ENCODE results near the gene MPP3.

MPP3 gene

GRCh38 chr17:43772877-43773648, 59.9 kb downstream of the MPP3 start:
- no peak for DNase-seq (ENCODE audit: low spot score)

- no peak for DNase-seq (ENCODE audit: low spot score)
Observed at GRCh38 chr17:43771463-43771862, 61.5 kb downstream of the MPP3 start.

- no peak for DNase-seq (ENCODE audit: low spot score)
Observed at GRCh38 chr17:43770957-43771356, 62.0 kb downstream of the MPP3 start.

GRCh38 chr17:43769859-43770258, 63.1 kb downstream of the MPP3 start:
- DNase-seq (ENCODE audit: low spot score) = no peak

- DNase-seq (ENCODE audit: low spot score) = no peak
Observed at GRCh38 chr17:43769426-43769825, 63.5 kb downstream of the MPP3 start.

GRCh38 chr17:43768943-43769342, 64.0 kb downstream of the MPP3 start:
- DNase-seq (ENCODE audit: low spot score) = no peak

- no peak for DNase-seq (ENCODE audit: low spot score)
Observed at GRCh38 chr17:43768382-43768781, 64.6 kb downstream of the MPP3 start.

GRCh38 chr17:43767713-43768059, 65.3 kb downstream of the MPP3 start:
- no peak for DNase-seq (ENCODE audit: low spot score)

GRCh38 chr17:43767053-43767712, 65.8 kb downstream of the MPP3 start:
- no peak for DNase-seq (ENCODE audit: low spot score)

GRCh38 chr17:43766413-43767052, 66.4 kb downstream of the MPP3 start:
- DNase-seq (ENCODE audit: low spot score) = no peak

- DNase-seq (ENCODE audit: low spot score) = peak; percentile 98
Observed at GRCh38 chr17:43760254-43760852, 72.6 kb downstream of the MPP3 start.

GRCh38 chr17:43759836-43760235, 73.1 kb downstream of the MPP3 start:
- DNase-seq (ENCODE audit: low spot score) = no peak

GRCh38 chr17:43758497-43759174, 74.3 kb downstream of the MPP3 start, which contains the start of gene SOST:
Gene SOST (minus strand): TSS chr17:43758791. CDS start chr17:43758741, 50 bp downstream.
- DNase-seq (ENCODE audit: low spot score) = no peak

GRCh38 chr17:43758086-43758485, 74.9 kb downstream of the MPP3 start:
- DNase-seq (ENCODE audit: low spot score) = no peak

GRCh38 chr17:43757171-43757660, 75.7 kb downstream of the MPP3 start:
- no peak for DNase-seq (ENCODE audit: low spot score)

- DNase-seq (ENCODE audit: low spot score) = no peak
Observed at GRCh38 chr17:43756201-43756600, 76.7 kb downstream of the MPP3 start.

GRCh38 chr17:43755389-43755875, 77.5 kb downstream of the MPP3 start:
- peak; percentile 85 for DNase-seq (ENCODE audit: low spot score)

GRCh38 chr17:43754947-43755346, 78.0 kb downstream of the MPP3 start:
- DNase-seq (ENCODE audit: low spot score) = no peak

GRCh38 chr17:43753493-43754129, 79.3 kb downstream of the MPP3 start:
- DNase-seq (ENCODE audit: low spot score) = no peak
